Ovary (tissue), 9 donors: ENCODE measurements around the gene PPP1R9A. TPM values are rescaled to one million over a fixed set of nuclear protein-coding genes. Genes with fewer than 3 reads are reported as not detected.

ENCODE experiments used
- DNase-seq, 5 donors: peaks; one replicate each; pipeline ENCODE4 v3.0.0-alpha.2; 2019 to 2020
- H3K27ac ChIP-seq, 2 donors: fragments of 200-600 bp; one replicate each; pipeline versions ENCODE4 v1.5.1 to v1.8.0; 2019 to 2022
- H3K27me3 ChIP-seq: fragments of 200-600 bp; one replicate; pipeline ENCODE4 v1.8.0; 2022
- H3K36me3 ChIP-seq: fragments of 200-600 bp; sonication (generic); one replicate; pipeline ENCODE4 v1.5.1; 2019
- H3K4me1 ChIP-seq: one replicate; pipeline ENCODE4 v1.8.1; 2013; ENCODE audit warnings: mild to moderate bottlenecking, moderate library complexity; ENCODE audit not compliant: insufficient read depth
- H3K4me3 ChIP-seq: fragments of 200-600 bp; sonication (generic); one replicate; pipeline ENCODE4 v1.5.1; 2017
- H3K9me3 ChIP-seq, 2 donors: fragments of 200-600 bp in 1 of 2; sonication (generic) in 1 of 2; one replicate each; pipeline versions ENCODE4 v1.5.1 to v1.8.1; 2013 to 2019; ENCODE audit warnings: mild to moderate bottlenecking in 1 of 2, moderate library complexity in 1 of 2
- EP300 ChIP-seq: sonication (generic); formaldehyde crosslinking; IDR thresholded peaks from one replicate; pipeline ENCODE4 v1.6.1; 2017; ENCODE audit warnings: antibody characterized with exemption
- POLR2A ChIP-seq: fragments of 450-650 bp; IDR thresholded peaks from one replicate; pipeline ENCODE4 v1.6.1; 2017; ENCODE audit warnings: antibody characterized with exemption, mild to moderate bottlenecking, moderate library complexity
- WGBS, 3 donors: extraction: QIAGEN DNeasy Blood & Tissue Kit in 1 of 3; methylation state at CpG; one replicate each; pipeline versions ENCODE4 v1.1.5 to v1.1.7; 2013 to 2017; 5-methylcytosine and 5-hydroxymethylcytosine counted together
- intact Hi-C, 4 donors: fragments of 100-400 bp; cut with DNase I; formaldehyde crosslinking; loops; one replicate each; pipeline versions ENCODE4 v1.11.0 to v1.15.1; 2022 to 2023
- polyA plus RNA-seq, 2 donors: library from polyadenylated mRNA; stranded (reverse); fragments of 200-250 nt in 1 of 2; fragments of 350-450 nt in 1 of 2; fragmentation: Illumina TruSeq in 1 of 2; extraction: RNeasy Lipid Tissue Mini Kit (QIAGEN cat#74804) in 1 of 2; gene quantifications; one replicate each; pipeline ENCODE4 v1.2.3, GENCODE V29; 2013 to 2014
- total RNA-seq, 7 donors: library from RNA; depleted of rRNA in 2 of 7; stranded (reverse); fragments of >200 nt in 2 of 7; fragmentation: NEBNext Ultra II Directional in 3 of 7; extraction: Animal tissue kit (Norgen Biotek cat#: 25700) in 3 of 7; gene quantifications; one replicate each; pipeline versions ENCODE4 v1.1.0 to v1.2.4, GENCODE V29; 2016 to 2023
- TF ChIP-seq, protein P1 (sequence below), 3 donors: fragments of 450-650 bp in 2 of 3; fragments of 200-600 bp in 1 of 3; IDR thresholded peaks; one replicate each; pipeline versions ENCODE4 v1.5.1 to v1.8.0; 2016 to 2022; ENCODE audit warnings: antibody characterized with exemption in 3 of 3, mild to moderate bottlenecking in 1 of 3
- donor health status: DM: no; HTN: no; CAD: no; lungs with moderate emphysema.
- donor health status: DM: no; HTN: no; CAD: no.
- donor health status: Bipolar disorder and iron deficiency.
- donor health status: DM: yes; HTN: yes; CAD: no.
- donor health status: DM: no; HTN: no; CAD: no.
- donor health status: DM: yes; HTN: yes; CAD: no.

The PPP1R9A gene
- total and polyA plus RNA-seq, 9 donors, result 2.4 to 32.2 (median 11.2) TPM

DNA sequence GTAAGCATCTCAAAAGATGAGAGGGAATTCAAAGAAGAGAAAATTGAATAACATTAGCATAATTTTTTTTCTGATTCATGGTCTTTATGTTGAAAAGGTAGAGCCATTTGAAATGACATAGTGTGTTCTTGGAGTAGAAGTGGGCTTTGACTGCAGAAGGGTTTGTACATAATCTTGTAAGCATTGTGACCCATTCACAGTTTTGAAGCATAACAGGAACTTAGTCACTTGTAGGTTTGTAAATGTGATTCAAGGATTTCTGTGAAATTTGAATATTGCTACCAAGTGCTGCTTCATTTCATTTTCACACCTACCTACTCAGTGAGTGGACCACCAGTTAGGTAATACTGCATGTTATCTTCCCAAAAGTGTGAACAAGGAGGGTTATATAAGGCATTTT lies 348.3 kb downstream of the PPP1R9A start:
- no peaks in the 10 kb centered on the region for H3K27me3 ChIP-seq
- H3K9me3 ChIP-seq, result no peaks in the 10 kb centered on the region
- no peak overlapping the region for H3K4me3 ChIP-seq
- DNase-seq, result no peak
- H3K36me3 ChIP-seq, result no peaks in the 10 kb centered on the region
- no peak for TF ChIP-seq EP300
- no peak for TF ChIP-seq POLR2A
- TF ChIP-seq, protein P1, sequence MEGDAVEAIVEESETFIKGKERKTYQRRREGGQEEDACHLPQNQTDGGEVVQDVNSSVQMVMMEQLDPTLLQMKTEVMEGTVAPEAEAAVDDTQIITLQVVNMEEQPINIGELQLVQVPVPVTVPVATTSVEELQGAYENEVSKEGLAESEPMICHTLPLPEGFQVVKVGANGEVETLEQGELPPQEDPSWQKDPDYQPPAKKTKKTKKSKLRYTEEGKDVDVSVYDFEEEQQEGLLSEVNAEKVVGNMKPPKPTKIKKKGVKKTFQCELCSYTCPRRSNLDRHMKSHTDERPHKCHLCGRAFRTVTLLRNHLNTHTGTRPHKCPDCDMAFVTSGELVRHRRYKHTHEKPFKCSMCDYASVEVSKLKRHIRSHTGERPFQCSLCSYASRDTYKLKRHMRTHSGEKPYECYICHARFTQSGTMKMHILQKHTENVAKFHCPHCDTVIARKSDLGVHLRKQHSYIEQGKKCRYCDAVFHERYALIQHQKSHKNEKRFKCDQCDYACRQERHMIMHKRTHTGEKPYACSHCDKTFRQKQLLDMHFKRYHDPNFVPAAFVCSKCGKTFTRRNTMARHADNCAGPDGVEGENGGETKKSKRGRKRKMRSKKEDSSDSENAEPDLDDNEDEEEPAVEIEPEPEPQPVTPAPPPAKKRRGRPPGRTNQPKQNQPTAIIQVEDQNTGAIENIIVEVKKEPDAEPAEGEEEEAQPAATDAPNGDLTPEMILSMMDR (IDR thresholded peaks at IDR 0.05), result no peak
- no peaks in the 10 kb centered on the region for H3K4me1 ChIP-seq
- intact Hi-C loops, result no loop called here
- H3K27ac ChIP-seq, result no peak overlapping the region

DNA sequence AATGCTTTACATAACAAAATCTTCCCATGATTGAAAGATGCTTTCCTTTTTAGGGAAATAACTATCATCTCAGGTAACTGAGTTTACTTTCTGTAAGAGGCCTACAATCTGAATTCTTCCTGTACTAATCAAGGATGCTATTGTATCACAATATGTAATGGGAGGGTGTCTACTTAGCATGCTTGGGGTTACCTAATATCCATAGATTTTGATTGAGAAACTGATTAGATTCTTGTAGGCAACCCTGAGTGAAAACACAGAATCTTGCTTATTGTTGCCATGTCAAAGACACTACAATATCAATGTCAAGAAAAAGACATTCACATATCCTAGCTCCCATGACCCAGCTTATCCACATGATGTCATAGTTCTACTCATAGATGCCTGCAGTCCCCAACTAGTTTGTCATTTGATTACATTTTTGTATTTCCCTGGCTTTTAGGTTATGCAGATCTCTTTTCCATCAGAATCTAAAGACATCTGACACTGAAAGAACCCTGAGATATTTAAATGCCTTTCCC lies 354.6 kb downstream of the PPP1R9A start:
- Histone ChIP-seq H3K27me3 (no peaks in the 10 kb centered on the region), H3K4me3 (no peak overlapping the region), H3K27ac (no peak overlapping the region), H3K4me1 (no peaks in the 10 kb centered on the region), H3K36me3 (no peaks in the 10 kb centered on the region), H3K9me3 (no peaks in the 10 kb centered on the region)
- TF ChIP-seq EP300 (no peak), POLR2A (no peak)
- TF ChIP-seq, protein P1 (IDR thresholded peaks at IDR 0.05), result no peak
- intact Hi-C loops, result no loop called here
- no peak for DNase-seq

DNA sequence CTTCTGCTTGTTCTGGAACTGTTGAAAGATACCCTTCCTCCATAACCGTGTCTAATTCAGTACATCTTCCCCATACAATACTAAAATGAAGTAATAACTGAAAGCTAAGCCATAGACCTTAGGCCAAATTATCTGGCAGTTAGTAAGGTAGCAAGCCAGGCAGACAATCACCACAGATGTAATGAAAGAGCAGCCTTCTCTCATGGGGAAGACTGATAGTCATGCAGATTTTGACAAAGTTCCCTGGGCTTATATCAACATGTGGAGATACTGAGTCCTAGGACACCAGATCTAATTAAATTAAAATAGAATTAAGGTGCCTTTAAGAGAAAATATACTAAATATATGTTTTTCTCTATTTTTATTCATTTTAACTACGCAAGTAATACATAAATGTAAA lies 355.5 kb downstream of the PPP1R9A start:
- Histone ChIP-seq H3K27me3 (no peaks in the 10 kb centered on the region), H3K27ac (no peak overlapping the region), H3K36me3 (no peaks in the 10 kb centered on the region), H3K9me3 (no peaks in the 10 kb centered on the region), H3K4me3 (no peak overlapping the region), H3K4me1 (no peaks in the 10 kb centered on the region)
- no peak for DNase-seq
- WGBS, 3 donors, result 94 to 95% (median 95%) methylated on average over 2 of the region's 2 CpGs
- TF ChIP-seq EP300 (no peak), POLR2A (no peak)
- TF ChIP-seq, protein P1 (IDR thresholded peaks at IDR 0.05), result no peak
- intact Hi-C loops, result no loop called here

DNA sequence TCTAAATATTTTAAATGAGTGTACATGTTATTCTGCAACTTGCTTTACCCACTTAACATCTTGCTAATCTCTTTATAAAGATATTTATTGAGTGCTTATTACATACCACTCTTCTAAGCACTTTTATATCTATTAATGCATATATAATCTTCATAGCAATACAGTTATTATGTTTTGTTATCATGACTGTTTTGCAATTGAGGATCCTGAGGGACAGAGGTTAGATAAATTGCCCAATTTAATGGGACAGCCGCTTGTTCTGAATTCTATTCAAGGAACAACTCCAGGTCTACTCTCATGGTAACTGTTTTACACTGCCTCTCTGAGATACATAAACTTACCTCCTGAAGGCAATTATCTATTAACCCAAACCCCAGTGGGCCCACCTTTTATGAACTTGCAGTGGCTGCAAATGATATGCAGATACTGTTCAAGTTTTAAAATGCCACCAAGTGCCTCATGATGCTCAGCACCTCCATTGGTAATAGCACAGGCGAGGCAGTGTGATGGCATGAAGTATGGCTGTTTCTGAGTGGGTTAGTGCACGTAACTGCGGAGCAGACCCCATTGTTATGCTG lies 356.5 kb downstream of the PPP1R9A start:
- no peaks in the 10 kb centered on the region for H3K4me1 ChIP-seq
- 91 to 97% (median 94%) methylated on average over 4 of the region's 4 CpGs for WGBS, 3 donors
- H3K9me3 ChIP-seq, result no peaks in the 10 kb centered on the region
- DNase-seq, result no peak
- H3K36me3 ChIP-seq, result no peaks in the 10 kb centered on the region
- no peak for TF ChIP-seq POLR2A
- TF ChIP-seq, protein P1 (IDR thresholded peaks at IDR 0.05), result no peak
- TF ChIP-seq EP300, result no peak
- H3K4me3 ChIP-seq, result no peak overlapping the region
- H3K27ac ChIP-seq, result no peak overlapping the region
- H3K27me3 ChIP-seq, result no peaks in the 10 kb centered on the region
- intact Hi-C loops, result no loop called here
